Stimulated activated naive B cell treated with anti-CD40 and anti-IgM and Interleukin-4, amounts not matched to agents 10 μg/mL and 1 μg/mL and 100 μg/mL, for 72 hours (primary cell): ENCODE measurements around the gene RNF121.

Experiments used
- ATAC-seq, 2 donors: fragments of 150-1000 bp; cut with Tn5 transposase; replicated peaks; 2 replicates each; pipeline ENCODE4 v1.10.0; 2021; ENCODE audit warnings: moderate library complexity in 1 of 2
- DNase-seq: peaks from one replicate; pipeline ENCODE4 v3.0.0; 2021
- H3K27ac Mint-ChIP-seq: one replicate; pipeline ENCODE4 v1.8.0; 2022; ENCODE audit warnings: mild to moderate bottlenecking, mixed read lengths
- H3K27me3 Mint-ChIP-seq, 2 donors: one replicate each; pipeline ENCODE4 v1.8.0; 2022; ENCODE audit warnings: mixed read lengths in 2 of 2
- H3K36me3 Mint-ChIP-seq, 2 donors: one replicate each; pipeline ENCODE4 v1.8.0; 2022; ENCODE audit warnings: mixed read lengths in 2 of 2, mild to moderate bottlenecking in 1 of 2
- H3K4me1 Mint-ChIP-seq, 2 donors: one replicate each; pipeline ENCODE4 v1.8.0; 2022; ENCODE audit warnings: mixed read lengths in 2 of 2, mild to moderate bottlenecking in 1 of 2
- H3K4me3 Mint-ChIP-seq, 2 donors: one replicate each; pipeline ENCODE4 v1.8.0; 2022; ENCODE audit warnings: mild to moderate bottlenecking in 2 of 2, mixed read lengths in 2 of 2, moderate library complexity in 1 of 2
- H3K9me3 Mint-ChIP-seq, 2 donors: one replicate each; pipeline ENCODE4 v1.8.0; 2022; ENCODE audit warnings: mixed read lengths in 2 of 2, mild to moderate bottlenecking in 1 of 2

RNF121 gene

GRCh38 chr11:71987521-71987920 lies 58.7 kb downstream of the RNF121 start:
- H3K9me3 Mint-ChIP-seq = no peaks in the 10 kb centered on the region
- ATAC-seq (no peak), DNase-seq (no peak)
- H3K27me3 Mint-ChIP-seq = no peaks in the 10 kb centered on the region
- H3K4me3 Mint-ChIP-seq = no peak overlapping the region
- H3K4me1 Mint-ChIP-seq = peaks cover 25 to 48% of the 10 kb centered on the region in 2 donors
- no peak overlapping the region for H3K27ac Mint-ChIP-seq
- peaks cover 28 to 46% of the 10 kb centered on the region in 2 donors for H3K36me3 Mint-ChIP-seq

GRCh38 chr11:71988050-71988449 lies 59.2 kb downstream of the RNF121 start:
- H3K36me3 Mint-ChIP-seq = peaks cover 29 to 45% of the 10 kb centered on the region in 2 donors
- DNase-seq (no peak), ATAC-seq (no peak)
- no peak overlapping the region for H3K4me3 Mint-ChIP-seq
- no peaks in the 10 kb centered on the region for H3K27me3 Mint-ChIP-seq
- H3K27ac Mint-ChIP-seq = no peak overlapping the region
- peaks cover 28 to 53% of the 10 kb centered on the region in 2 donors for H3K4me1 Mint-ChIP-seq
- peaks cover 0 to under 1% of the 10 kb centered on the region in 2 donors for H3K9me3 Mint-ChIP-seq

GRCh38 chr11:71990701-71991100 lies 61.9 kb downstream of the RNF121 start:
- no peak for DNase-seq
- Mint-ChIP-seq H3K4me3 (no peak overlapping the region), H3K9me3 (peaks cover 4 to 7% of the 10 kb centered on the region in 2 donors), H3K36me3 (peaks cover 42 to 55% of the 10 kb centered on the region in 2 donors), H3K27me3 (no peaks in the 10 kb centered on the region), H3K27ac (peak overlapping the region; percentile 37), H3K4me1 (peaks cover 39 to 72% of the 10 kb centered on the region in 2 donors)
- no peak for ATAC-seq

- peak overlapping the region; percentile 23 to 62 for H3K4me3 Mint-ChIP-seq
Measured at GRCh38 chr11:71991494-71991893, 62.6 kb downstream of the RNF121 start.

GRCh38 chr11:71992136-71992730 lies 63.4 kb downstream of the RNF121 start:
- peaks cover 39 to 72% of the 10 kb centered on the region in 2 donors for H3K4me1 Mint-ChIP-seq
- no peak for DNase-seq
- no peaks in the 10 kb centered on the region for H3K27me3 Mint-ChIP-seq
- peaks cover 4 to 9% of the 10 kb centered on the region in 2 donors for H3K9me3 Mint-ChIP-seq
- H3K4me3 Mint-ChIP-seq = peak overlapping the region; percentile 50 to 69
- H3K36me3 Mint-ChIP-seq = peaks cover 45 to 57% of the 10 kb centered on the region in 2 donors
- peak; percentile 10 to 13 for ATAC-seq
- peak overlapping the region; percentile 89 for H3K27ac Mint-ChIP-seq

More at GRCh38 chr11:71991494-71991893, 62.6 kb downstream of the RNF121 start:
- peaks cover 36 to 71% of the 10 kb centered on the region in 2 donors for H3K4me1 Mint-ChIP-seq
- H3K36me3 Mint-ChIP-seq = peaks cover 44 to 56% of the 10 kb centered on the region in 2 donors
- peak; percentile 72 for DNase-seq
- peaks cover 4 to 7% of the 10 kb centered on the region in 2 donors for H3K9me3 Mint-ChIP-seq
- ATAC-seq = peak; percentile 90 to 92
- H3K27me3 Mint-ChIP-seq = no peaks in the 10 kb centered on the region
- peak overlapping the region; percentile 89 for H3K27ac Mint-ChIP-seq

- no peak overlapping the region for H3K4me3 Mint-ChIP-seq
- H3K9me3 Mint-ChIP-seq = peaks cover 7 to 9% of the 10 kb centered on the region in 2 donors
- H3K4me1 Mint-ChIP-seq = peaks cover 62 to 97% of the 10 kb centered on the region in 2 donors
Measured at GRCh38 chr11:71994786-71995185, 65.9 kb downstream of the RNF121 start.

GRCh38 chr11:71995726-71996291 lies 67.0 kb downstream of the RNF121 start:
- DNase-seq (no peak), ATAC-seq (no peak)
- Mint-ChIP-seq H3K36me3 (peaks cover 54 to 75% of the 10 kb centered on the region in 2 donors), H3K27ac (peak overlapping the region; percentile 14), H3K9me3 (peaks cover 7 to 9% of the 10 kb centered on the region in 2 donors), H3K4me3 (no peak overlapping the region), H3K27me3 (no peaks in the 10 kb centered on the region), H3K4me1 (peaks cover 57 to 88% of the 10 kb centered on the region in 2 donors)

More at GRCh38 chr11:71994786-71995185, 65.9 kb downstream of the RNF121 start:
- no peak for ATAC-seq
- Mint-ChIP-seq H3K27me3 (no peaks in the 10 kb centered on the region), H3K36me3 (peaks cover 62 to 75% of the 10 kb centered on the region in 2 donors), H3K27ac (peak overlapping the region; percentile 63)
- no peak for DNase-seq

- Mint-ChIP-seq H3K36me3 (peaks cover 58 to 80% of the 10 kb centered on the region in 2 donors), H3K27ac (no peak overlapping the region), H3K4me1 (peaks cover 58 to 81% of the 10 kb centered on the region in 2 donors), H3K4me3 (peak overlapping the region in 1 of 2 donors; percentile 25), H3K27me3 (no peaks in the 10 kb centered on the region), H3K9me3 (peaks cover 7 to 9% of the 10 kb centered on the region in 2 donors)
- ATAC-seq = no peak
- DNase-seq = no peak
Measured at GRCh38 chr11:71996517-71996916, 67.7 kb downstream of the RNF121 start.

GRCh38 chr11:71996946-71997345 lies 68.1 kb downstream of the RNF121 start:
- peaks cover 58 to 80% of the 10 kb centered on the region in 2 donors for H3K4me1 Mint-ChIP-seq
- ATAC-seq (no peak), DNase-seq (no peak)
- H3K27me3 Mint-ChIP-seq = no peaks in the 10 kb centered on the region
- no peak overlapping the region for H3K4me3 Mint-ChIP-seq
- peak overlapping the region; percentile 51 for H3K27ac Mint-ChIP-seq
- peaks cover 7 to 9% of the 10 kb centered on the region in 2 donors for H3K9me3 Mint-ChIP-seq
- H3K36me3 Mint-ChIP-seq = peaks cover 59 to 83% of the 10 kb centered on the region in 2 donors

GRCh38 chr11:71997594-71997993 lies 68.7 kb downstream of the RNF121 start:
- DNase-seq (no peak), ATAC-seq (no peak)
- H3K27me3 Mint-ChIP-seq = no peaks in the 10 kb centered on the region
- H3K36me3 Mint-ChIP-seq = peaks cover 63 to 87% of the 10 kb centered on the region in 2 donors
- H3K27ac Mint-ChIP-seq = peak overlapping the region; percentile 96
- no peak overlapping the region for H3K4me3 Mint-ChIP-seq
- H3K4me1 Mint-ChIP-seq = peaks cover 55 to 80% of the 10 kb centered on the region in 2 donors
- peaks cover 7 to 9% of the 10 kb centered on the region in 2 donors for H3K9me3 Mint-ChIP-seq

- H3K27me3 Mint-ChIP-seq = no peaks in the 10 kb centered on the region
- DNase-seq (no peak), ATAC-seq (no peak)
- H3K27ac Mint-ChIP-seq = peak overlapping the region; percentile 96
- peaks cover 52 to 75% of the 10 kb centered on the region in 2 donors for H3K4me1 Mint-ChIP-seq
- peaks cover 62 to 87% of the 10 kb centered on the region in 2 donors for H3K36me3 Mint-ChIP-seq
- H3K9me3 Mint-ChIP-seq = peaks cover 7 to 9% of the 10 kb centered on the region in 2 donors
- H3K4me3 Mint-ChIP-seq = no peak overlapping the region
Measured at GRCh38 chr11:71998061-71998460, 69.2 kb downstream of the RNF121 start.

GRCh38 chr11:71998649-71999310 lies 69.9 kb downstream of the RNF121 start, which contains the start of gene IL18BP:
IL18BP (plus strand) TSS chr11:71998909; CDS start chr11:71999985, 1,076 bp downstream.
- ATAC-seq = peak; percentile 72 to 74
- no peak for DNase-seq
- peaks cover 63 to 87% of the 10 kb centered on the region in 2 donors for H3K36me3 Mint-ChIP-seq

GRCh38 chr11:71999362-71999761 lies 70.5 kb downstream of the RNF121 start:
- H3K4me1 Mint-ChIP-seq = peaks cover 55 to 72% of the 10 kb centered on the region in 2 donors
- no peak for ATAC-seq

More at GRCh38 chr11:71998649-71999310, 69.9 kb downstream of the RNF121 start, which contains the start of gene IL18BP:
- Mint-ChIP-seq H3K27me3 (no peaks in the 10 kb centered on the region), H3K4me1 (peaks cover 50 to 72% of the 10 kb centered on the region in 2 donors), H3K4me3 (peak within 1 kb of the TSS; percentile 64 to 69), H3K9me3 (peaks cover 4 to 6% of the 10 kb centered on the region in 2 donors), H3K27ac (peak within 1 kb of the TSS; percentile 96)

GRCh38 chr11:71999798-72000197 lies 71.0 kb downstream of the RNF121 start:
- Mint-ChIP-seq H3K36me3 (peaks cover 62 to 88% of the 10 kb centered on the region in 2 donors), H3K27me3 (no peaks in the 10 kb centered on the region), H3K27ac (peak overlapping the region; percentile 96), H3K4me3 (no peak overlapping the region), H3K4me1 (peaks cover 54 to 72% of the 10 kb centered on the region in 2 donors), H3K9me3 (peaks cover 3 to 4% of the 10 kb centered on the region in 2 donors)
- DNase-seq (no peak), ATAC-seq (no peak)

More at GRCh38 chr11:71999362-71999761, 70.5 kb downstream of the RNF121 start:
- no peak for DNase-seq
- H3K4me3 Mint-ChIP-seq = peak overlapping the region; percentile 64 to 69
- H3K9me3 Mint-ChIP-seq = peaks cover 4 to 6% of the 10 kb centered on the region in 2 donors
- H3K36me3 Mint-ChIP-seq = peaks cover 63 to 87% of the 10 kb centered on the region in 2 donors
- H3K27me3 Mint-ChIP-seq = no peaks in the 10 kb centered on the region
- H3K27ac Mint-ChIP-seq = peak overlapping the region; percentile 96
